ENCODE measurements around the gene TM6SF1. TPM values are rescaled to one million over a fixed set of nuclear protein-coding genes. Genes with fewer than 3 reads are reported as not detected.

TM6SF1 gene
- total RNA-seq (ENCODE audit: low replicate concordance): not detected in 2 replicates

GRCh38 chr15:83106994-83107840, at the start of gene TM6SF1:
Gene TM6SF1, plus strand, starts transcription at chr15:83107645. Its CDS starts 36 bp downstream, at chr15:83107681.
- TF ChIP-seq CTCF (IDR thresholded peaks at IDR 0.05) (no peak), EZH2 (IDR thresholded peaks at IDR 0.05) (peak; percentile 91), EZH2phosphoT487 (IDR thresholded peaks at IDR 0.05) (peak; percentile 74)
- peak within 1 kb of the TSS; percentile 77 for H3K4me3 Mint-ChIP-seq
- H3K9ac ChIP-seq: no peak within 1 kb of the TSS
- H3K9me3 ChIP-seq (ENCODE audit: low read depth): no peaks in the 10 kb centered on the region
- H2AFZ ChIP-seq (replicated peaks): peak within 1 kb of the TSS; percentile 72
- no peaks in the 10 kb centered on the region for H3K36me3 Mint-ChIP-seq
- H3K4me3 ChIP-seq: peak within 1 kb of the TSS; percentile 62
- H3K36me3 ChIP-seq: no peaks in the 10 kb centered on the region
- peak within 1 kb of the TSS; percentile 96 for H3K4me2 ChIP-seq
- DNase-seq (ENCODE audit: low spot score): peak; percentile 46
- no peak within 1 kb of the TSS for H3K27ac Mint-ChIP-seq
- no peaks in the 10 kb centered on the region for H3K79me2 ChIP-seq (ENCODE audit: low read depth)
- H3K27me3 ChIP-seq: peaks cover 59% of the 10 kb centered on the region
- H3K27me3 Mint-ChIP-seq (ENCODE audit: insufficient read depth, low read depth): peaks cover 37% of the 10 kb centered on the region
- peaks cover 11% of the 10 kb centered on the region for H3K9me3 Mint-ChIP-seq
- H3K27ac ChIP-seq: no peak within 1 kb of the TSS
- H4K20me1 ChIP-seq (ENCODE audit: low read depth): peaks cover 7% of the 10 kb centered on the region
- H3K4me1 ChIP-seq: no peaks in the 10 kb centered on the region
- peaks cover 8% of the 10 kb centered on the region for H3K4me1 Mint-ChIP-seq
- no peaks in the 10 kb centered on the region for H3F3A ChIP-seq (ENCODE audit: low read depth)

- H3K9ac ChIP-seq: no peak overlapping the region
- H3K36me3 Mint-ChIP-seq: peaks cover 24% of the 10 kb centered on the region
- no peaks in the 10 kb centered on the region for H3K27me3 Mint-ChIP-seq (ENCODE audit: insufficient read depth, low read depth)
- no peak overlapping the region for H3K27ac ChIP-seq
- no peak overlapping the region for H3K4me3 Mint-ChIP-seq
- H3K4me1 Mint-ChIP-seq: peaks cover 4% of the 10 kb centered on the region
- H3K27ac Mint-ChIP-seq: no peak overlapping the region
- H4K20me1 ChIP-seq (ENCODE audit: low read depth): peaks cover 38% of the 10 kb centered on the region
- H3K4me3 ChIP-seq: no peak overlapping the region
- H3K79me2 ChIP-seq (ENCODE audit: low read depth): peaks cover 67% of the 10 kb centered on the region
- no peaks in the 10 kb centered on the region for H3K36me3 ChIP-seq
- H3K27me3 ChIP-seq: no peaks in the 10 kb centered on the region
- H2AFZ ChIP-seq (replicated peaks): no peak overlapping the region
- TF ChIP-seq EZH2 (IDR thresholded peaks at IDR 0.05) (no peak), EZH2phosphoT487 (IDR thresholded peaks at IDR 0.05) (no peak), CTCF (IDR thresholded peaks at IDR 0.05) (no peak)
- peaks cover 4% of the 10 kb centered on the region for H3K4me1 ChIP-seq
- no peak overlapping the region for H3K4me2 ChIP-seq
- no peaks in the 10 kb centered on the region for H3K9me3 ChIP-seq (ENCODE audit: low read depth)
- no peaks in the 10 kb centered on the region for H3K9me3 Mint-ChIP-seq
- no peaks in the 10 kb centered on the region for H3F3A ChIP-seq (ENCODE audit: low read depth)
- no peak for DNase-seq (ENCODE audit: low spot score)
These were observed 49.6 kb upstream of the TM6SF1 start for GRCh38 chr15:83057696-83058376.

GRCh38 chr15:83061680-83062079, 45.8 kb upstream of the TM6SF1 start:
- Mint-ChIP-seq H3K4me1 (peaks cover 22% of the 10 kb centered on the region), H3K36me3 (peaks cover 15% of the 10 kb centered on the region), H3K27me3 (ENCODE audit: insufficient read depth, low read depth) (no peaks in the 10 kb centered on the region), H3K4me3 (no peak overlapping the region), H3K9me3 (no peaks in the 10 kb centered on the region), H3K27ac (no peak overlapping the region)
- Histone ChIP-seq H3K27ac (no peak overlapping the region), H3K4me2 (no peak overlapping the region), H3K9ac (no peak overlapping the region), H2AFZ (replicated peaks) (no peak overlapping the region), H3K27me3 (no peaks in the 10 kb centered on the region), H3K4me1 (peaks cover 27% of the 10 kb centered on the region), H4K20me1 (ENCODE audit: low read depth) (peaks cover 74% of the 10 kb centered on the region), H3K36me3 (no peaks in the 10 kb centered on the region), H3K79me2 (ENCODE audit: low read depth) (peaks cover 99% of the 10 kb centered on the region), H3K4me3 (no peak overlapping the region), H3K9me3 (ENCODE audit: low read depth) (no peaks in the 10 kb centered on the region), H3F3A (ENCODE audit: low read depth) (peaks cover 5% of the 10 kb centered on the region)
- DNase-seq (ENCODE audit: low spot score): peak; percentile 5
- TF ChIP-seq CTCF (IDR thresholded peaks at IDR 0.05) (no peak), EZH2phosphoT487 (IDR thresholded peaks at IDR 0.05) (no peak), EZH2 (IDR thresholded peaks at IDR 0.05) (no peak)
